Body of pancreas (tissue), 4 donors: ENCODE results near the gene LILRA5. TPM values are rescaled to one million over a fixed set of nuclear protein-coding genes. Genes with fewer than 3 reads are reported as not detected.
A peak's percentile ranks its signal among the peaks of the same experiment; 100 is the strongest.

Experiments
- ATAC-seq: fragments of 150-250 bp; one replicate; pipeline ENCODE4 v1.9.1; 2016
- DNase-seq, 4 donors: peaks; one replicate each; pipeline ENCODE4 v3.0.0-alpha.2; 2019
- H3K27ac ChIP-seq, 4 donors: fragments of 200-600 bp; sonication (generic); 1 replicate in 3 of 4; 2 replicates in 1 of 4; pipeline versions ENCODE4 v1.5.1 to v1.6.1; 2016 to 2019; ENCODE audit warnings: mild to moderate bottlenecking in 1 of 4, mixed read lengths in 1 of 4, moderate library complexity in 1 of 4
- H3K27me3 ChIP-seq, 2 donors: fragments of 200-600 bp; sonication (generic); one replicate each; pipeline ENCODE4 v1.6.0; 2016; ENCODE audit warnings: mild to moderate bottlenecking in 1 of 2
- H3K36me3 ChIP-seq, 2 donors: fragments of 200-600 bp; sonication (generic); replicated peaks in 1 of 2; 2 replicates each; pipeline ENCODE4 v1.5.1; 2016; ENCODE audit warnings: low read depth in 2 of 2; ENCODE audit not compliant: insufficient read depth in 1 of 2
- H3K4me1 ChIP-seq: fragments of 200-600 bp; sonication (generic); one replicate; pipeline ENCODE4 v1.6.0; 2016
- H3K4me3 ChIP-seq, 2 donors: fragments of 200-600 bp; sonication (generic); 1 replicate in 1 of 2; 2 replicates in 1 of 2; pipeline ENCODE4 v1.5.1; 2016 to 2019
- H3K9me3 ChIP-seq, 3 donors: fragments of 200-600 bp; sonication (generic); 1 replicate in 2 of 3; 2 replicates in 1 of 3; pipeline ENCODE4 v1.5.1; 2016
- POLR2A ChIP-seq, 3 donors: fragments of 450-650 bp; IDR thresholded peaks; one replicate each; pipeline ENCODE4 v1.6.1; 2016; ENCODE audit warnings: antibody characterized with exemption in 3 of 3, mild to moderate bottlenecking in 2 of 3
- WGBS, 2 donors: methylation state at CpG; one replicate each; pipeline ENCODE4 v1.1.5; 2017; 5-methylcytosine and 5-hydroxymethylcytosine counted together
- intact Hi-C: fragments of 100-400 bp; cut with DNase I; formaldehyde crosslinking; loops from one replicate; pipeline ENCODE4 v1.15.1; 2023
- total RNA-seq, 2 donors: library from RNA; depleted of rRNA; stranded (reverse); fragments of >200 nt; gene quantifications; one replicate each; pipeline ENCODE4 v1.1.0, GENCODE V29; 2016
- TF ChIP-seq, protein P1 (sequence below), 7 experiments: fragments of 450-650 bp in 4 of 7; fragments of 200-600 bp in 3 of 7; sonication (generic) in 3 of 7; IDR thresholded peaks; one replicate each; pipeline ENCODE4 v1.5.1; 2016 to 2019; ENCODE audit warnings: antibody characterized with exemption in 7 of 7

LILRA5 gene
- total RNA-seq, 2 donors from 2014 or later, result 0.78 TPM; not detected in 1

DNA sequence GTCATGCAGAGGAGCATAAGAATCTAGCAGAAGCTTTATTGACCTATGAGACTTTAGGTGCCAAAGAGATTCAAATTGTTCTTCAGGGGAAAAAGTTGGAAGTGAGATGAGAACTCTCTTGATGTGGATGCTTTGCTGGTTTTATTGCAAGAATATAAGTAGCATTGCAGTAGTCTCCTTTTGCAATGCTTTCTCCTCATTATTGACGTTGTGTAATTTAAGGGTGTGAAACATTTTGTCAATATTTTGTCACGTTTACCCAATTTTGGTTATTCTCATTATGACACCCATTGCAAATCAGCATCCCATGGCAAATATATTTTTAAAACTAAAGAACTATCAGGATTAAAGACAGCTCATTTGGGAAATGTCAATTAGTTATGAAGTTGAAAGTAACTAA lies 44.0 kb downstream of the LILRA5 start:
- no peaks in the 10 kb centered on the region for H3K4me1 ChIP-seq
- intact Hi-C loops, result no loop called here
- no peak overlapping the region for H3K4me3 ChIP-seq
- DNase-seq (no peak), ATAC-seq (no peak)
- no peaks in the 10 kb centered on the region for H3K9me3 ChIP-seq
- WGBS, 2 donors, result 32 to 35% methylated on average over 2 of the region's 2 CpGs
- TF ChIP-seq, protein P1, sequence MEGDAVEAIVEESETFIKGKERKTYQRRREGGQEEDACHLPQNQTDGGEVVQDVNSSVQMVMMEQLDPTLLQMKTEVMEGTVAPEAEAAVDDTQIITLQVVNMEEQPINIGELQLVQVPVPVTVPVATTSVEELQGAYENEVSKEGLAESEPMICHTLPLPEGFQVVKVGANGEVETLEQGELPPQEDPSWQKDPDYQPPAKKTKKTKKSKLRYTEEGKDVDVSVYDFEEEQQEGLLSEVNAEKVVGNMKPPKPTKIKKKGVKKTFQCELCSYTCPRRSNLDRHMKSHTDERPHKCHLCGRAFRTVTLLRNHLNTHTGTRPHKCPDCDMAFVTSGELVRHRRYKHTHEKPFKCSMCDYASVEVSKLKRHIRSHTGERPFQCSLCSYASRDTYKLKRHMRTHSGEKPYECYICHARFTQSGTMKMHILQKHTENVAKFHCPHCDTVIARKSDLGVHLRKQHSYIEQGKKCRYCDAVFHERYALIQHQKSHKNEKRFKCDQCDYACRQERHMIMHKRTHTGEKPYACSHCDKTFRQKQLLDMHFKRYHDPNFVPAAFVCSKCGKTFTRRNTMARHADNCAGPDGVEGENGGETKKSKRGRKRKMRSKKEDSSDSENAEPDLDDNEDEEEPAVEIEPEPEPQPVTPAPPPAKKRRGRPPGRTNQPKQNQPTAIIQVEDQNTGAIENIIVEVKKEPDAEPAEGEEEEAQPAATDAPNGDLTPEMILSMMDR (IDR thresholded peaks at IDR 0.05), result no peak
- TF ChIP-seq POLR2A (IDR thresholded peaks at IDR 0.05), result no peak
- no peaks in the 10 kb centered on the region for H3K27me3 ChIP-seq
- no peaks in the 10 kb centered on the region for H3K36me3 ChIP-seq
- H3K27ac ChIP-seq, result no peak overlapping the region

DNA sequence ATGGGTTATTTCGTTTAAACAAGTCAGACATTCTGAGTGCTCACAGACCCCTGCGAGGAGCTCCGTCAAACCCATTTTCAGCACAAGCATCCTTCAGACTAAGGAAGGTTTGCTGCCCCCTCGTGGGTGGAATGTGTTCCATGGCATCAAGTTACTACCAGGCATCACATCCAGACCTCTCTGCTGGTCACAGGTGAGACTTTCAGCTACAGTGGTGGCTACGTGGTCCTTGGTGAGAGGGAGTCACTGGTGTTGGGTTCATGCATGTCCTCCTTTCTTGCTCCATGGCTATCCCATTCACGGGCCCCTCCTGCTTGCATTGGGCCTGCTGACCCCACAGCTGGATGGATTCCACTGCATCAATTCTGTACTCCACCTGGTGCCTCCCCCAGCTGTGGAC lies 46.8 kb downstream of the LILRA5 start:
- Histone ChIP-seq H3K36me3 (no peaks in the 10 kb centered on the region), H3K4me1 (no peaks in the 10 kb centered on the region), H3K9me3 (no peaks in the 10 kb centered on the region), H3K27me3 (no peaks in the 10 kb centered on the region), H3K27ac (no peak overlapping the region), H3K4me3 (no peak overlapping the region)
- DNase-seq, result peak; percentile 80 to 88 (median 83)
- intact Hi-C loops, result no loop called here
- ATAC-seq, result peak; percentile 74
- TF ChIP-seq, protein P1 (IDR thresholded peaks at IDR 0.05), result peak; percentile 41 to 78 (median 74)
- TF ChIP-seq POLR2A (IDR thresholded peaks at IDR 0.05), result no peak
- 4 to 13% methylated on average over 4 to 6 of the region's 6 CpGs for WGBS, 2 donors

DNA sequence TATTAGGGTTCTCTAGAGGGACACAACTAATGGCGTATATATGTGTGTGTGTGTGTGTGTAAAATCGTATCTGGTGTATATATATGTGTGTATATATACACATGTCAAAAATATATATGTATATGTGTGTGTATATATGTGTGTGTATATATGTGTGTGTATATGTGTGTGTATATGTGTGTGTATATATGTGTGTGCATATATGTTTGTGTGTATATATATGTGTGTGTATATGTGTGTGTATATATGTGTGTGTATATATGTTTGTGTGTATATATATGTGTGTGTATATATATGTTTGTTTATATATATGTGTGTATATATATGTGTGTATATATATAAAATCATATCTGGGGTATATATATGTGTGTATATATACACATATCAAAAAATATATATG lies 50.5 kb downstream of the LILRA5 start:
- TF ChIP-seq, protein P1 (IDR thresholded peaks at IDR 0.05), result no peak
- TF ChIP-seq POLR2A (IDR thresholded peaks at IDR 0.05), result no peak
- ATAC-seq, result no peak
- H3K4me1 ChIP-seq, result no peaks in the 10 kb centered on the region
- H3K27me3 ChIP-seq, result no peaks in the 10 kb centered on the region
- no peak for DNase-seq
- H3K4me3 ChIP-seq, result no peak overlapping the region
- intact Hi-C loops, result no loop called here
- no peaks in the 10 kb centered on the region for H3K36me3 ChIP-seq
- no peaks in the 10 kb centered on the region for H3K9me3 ChIP-seq
- H3K27ac ChIP-seq, result no peak overlapping the region
- 56 to 77% methylated on average over 2 of the region's 2 CpGs for WGBS, 2 donors

DNA sequence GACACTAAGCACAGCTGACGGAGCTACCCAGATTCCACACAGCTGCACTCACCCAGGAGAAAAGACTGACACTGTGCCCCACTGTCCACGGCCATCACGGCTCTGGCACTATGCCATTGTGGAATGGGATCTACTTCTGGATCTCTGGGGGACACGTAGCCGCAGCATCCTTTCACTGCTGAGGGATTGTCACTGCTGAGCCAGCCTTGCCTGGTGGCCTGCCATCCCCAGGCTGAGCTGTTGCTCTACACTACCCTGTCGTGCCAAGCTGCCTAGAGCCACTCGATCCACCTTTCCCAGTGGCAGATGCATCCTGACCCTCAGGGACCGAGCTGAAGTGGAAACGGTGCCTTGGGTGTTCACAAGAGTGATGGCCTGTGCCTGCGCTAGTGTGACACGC lies 50.9 kb downstream of the LILRA5 start:
- WGBS, 2 donors, result 58 to 63% methylated on average over 8 to 11 of the region's 11 CpGs
- no peak for DNase-seq
- H3K27me3 ChIP-seq, result no peaks in the 10 kb centered on the region
- no peak overlapping the region for H3K27ac ChIP-seq
- no peak for ATAC-seq
- H3K9me3 ChIP-seq, result no peaks in the 10 kb centered on the region
- TF ChIP-seq, protein P1 (IDR thresholded peaks at IDR 0.05), result no peak
- TF ChIP-seq POLR2A (IDR thresholded peaks at IDR 0.05), result no peak
- H3K36me3 ChIP-seq, result no peaks in the 10 kb centered on the region
- no peaks in the 10 kb centered on the region for H3K4me1 ChIP-seq
- intact Hi-C loops, result no loop called here
- no peak overlapping the region for H3K4me3 ChIP-seq

DNA sequence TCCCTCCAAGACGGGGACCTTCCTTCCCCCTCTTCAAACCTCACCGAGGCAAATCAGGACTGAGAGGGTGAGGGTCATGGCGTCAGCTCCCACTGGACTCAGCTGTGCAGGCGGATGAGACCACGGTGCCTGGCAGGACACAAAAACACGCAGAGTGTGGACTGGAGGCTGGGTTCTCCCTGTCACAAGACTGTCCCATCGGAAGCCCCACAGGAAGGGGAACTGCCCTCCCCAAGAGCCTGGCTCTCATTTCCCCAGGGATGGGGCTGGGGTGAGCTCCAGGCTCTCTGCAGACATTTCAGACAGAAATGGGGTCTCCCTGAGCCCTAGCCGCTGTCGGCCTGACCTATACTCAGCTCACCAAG lies 55.9 kb downstream of the LILRA5 start, which contains the start of gene LILRB5:
Gene LILRB5, minus strand, starts transcription at position 158 of the 365 bp plus-strand sequence. Its CDS starts 80 bp downstream, at position 78.
- Histone ChIP-seq H3K9me3 (no peaks in the 10 kb centered on the region), H3K4me3 (no peak within 1 kb of the TSS), H3K27me3 (no peaks in the 10 kb centered on the region), H3K36me3 (no peaks in the 10 kb centered on the region), H3K4me1 (no peaks in the 10 kb centered on the region), H3K27ac (no peak within 1 kb of the TSS)
- 58 to 70% methylated on average over 3 to 9 of the region's 9 CpGs for WGBS, 2 donors
- TF ChIP-seq, protein P1 (IDR thresholded peaks at IDR 0.05), result no peak
- TF ChIP-seq POLR2A (IDR thresholded peaks at IDR 0.05), result no peak
- intact Hi-C loops, result no loop called here
- DNase-seq (no peak), ATAC-seq (no peak)
